ENCODE data around the gene SGSH.
"Not testable (repeated sequence)": the region's sequence is repeated elsewhere in the genome, so short reads cannot be mapped to it uniquely, and the experiment has no call there.

The SGSH gene

DNA sequence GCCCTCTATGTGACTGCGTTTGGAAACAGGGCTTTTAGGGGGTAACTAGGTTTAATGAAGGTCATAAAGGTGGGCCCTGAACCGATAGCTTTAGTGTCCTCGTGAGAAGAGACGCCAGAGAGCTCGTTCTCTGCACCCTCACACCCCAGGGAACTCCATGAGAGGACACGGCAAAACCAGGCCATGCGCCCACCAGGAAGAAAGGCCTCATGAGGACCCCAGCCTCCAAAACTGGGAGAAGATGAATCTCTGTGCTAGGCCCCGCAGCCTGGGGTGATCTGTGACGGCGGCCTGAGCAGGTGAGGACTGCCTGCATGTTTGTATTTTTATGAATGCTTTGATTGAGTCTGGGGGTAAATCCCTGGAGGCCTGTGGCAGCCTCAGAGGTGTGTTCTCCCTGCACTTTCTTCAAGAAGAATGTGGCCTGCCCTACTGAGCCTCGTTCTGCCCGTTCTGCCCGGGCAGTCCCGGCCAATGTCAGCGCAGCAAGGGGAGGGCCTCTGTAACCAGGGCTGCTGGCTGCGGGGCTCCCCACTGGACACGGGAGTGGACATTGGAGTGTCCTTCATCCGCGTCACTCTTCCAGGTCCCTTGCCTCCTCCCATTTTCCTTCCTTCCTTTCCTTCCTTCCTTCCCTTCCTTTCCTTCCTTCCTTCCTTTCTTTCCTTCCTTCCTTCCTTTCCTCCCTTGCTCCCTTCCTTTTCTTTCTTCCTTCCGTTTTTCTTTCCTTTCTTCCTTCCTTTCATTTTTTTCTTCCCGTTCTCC, 33.7 kb upstream of the SGSH start:
- no peak for DNase-seq (ENCODE audit: low read depth)

DNA sequence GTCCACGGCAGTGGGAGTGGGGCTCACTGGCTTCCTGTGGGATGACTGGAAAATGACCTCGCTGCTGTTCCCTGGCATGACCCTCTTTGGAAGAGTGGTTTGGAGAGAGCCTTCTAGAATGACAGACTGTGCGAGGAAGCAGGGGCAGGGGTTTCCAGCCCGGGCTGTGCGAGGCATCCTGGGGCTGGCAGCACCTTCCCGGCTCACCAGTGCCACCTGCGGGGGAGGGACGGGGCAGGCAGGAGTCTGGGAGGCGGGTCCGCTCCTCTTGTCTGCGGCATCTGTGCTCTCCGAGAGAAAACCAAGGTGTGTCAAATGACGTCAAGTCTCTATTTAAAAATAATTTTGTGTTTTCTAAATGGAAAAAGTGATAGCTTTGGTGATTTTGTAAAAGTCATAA, 32.7 kb upstream of the SGSH start:
- DNase-seq (ENCODE audit: low read depth) = peak; percentile 83

DNA sequence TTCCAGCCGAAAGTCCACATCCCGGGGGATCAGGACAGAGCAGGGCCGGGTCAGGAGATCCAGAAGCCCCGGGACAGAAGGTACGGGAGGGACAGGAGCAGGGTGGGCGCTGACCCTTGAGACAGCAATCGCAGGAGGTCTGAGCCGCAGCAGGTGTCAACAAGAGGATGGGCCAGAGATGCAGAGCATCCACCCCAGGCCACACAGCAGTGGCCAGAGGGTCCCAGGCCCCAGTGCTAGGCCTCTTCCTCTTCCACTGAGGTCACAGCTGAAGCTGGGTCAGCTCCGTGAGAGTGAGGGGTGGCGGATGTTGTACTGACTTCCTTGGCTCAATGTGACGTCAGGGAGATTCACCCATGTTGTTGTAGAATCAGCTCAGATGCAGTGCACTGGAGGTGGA, 31.8 kb upstream of the SGSH start:
- no peak for DNase-seq (ENCODE audit: low read depth)

DNA sequence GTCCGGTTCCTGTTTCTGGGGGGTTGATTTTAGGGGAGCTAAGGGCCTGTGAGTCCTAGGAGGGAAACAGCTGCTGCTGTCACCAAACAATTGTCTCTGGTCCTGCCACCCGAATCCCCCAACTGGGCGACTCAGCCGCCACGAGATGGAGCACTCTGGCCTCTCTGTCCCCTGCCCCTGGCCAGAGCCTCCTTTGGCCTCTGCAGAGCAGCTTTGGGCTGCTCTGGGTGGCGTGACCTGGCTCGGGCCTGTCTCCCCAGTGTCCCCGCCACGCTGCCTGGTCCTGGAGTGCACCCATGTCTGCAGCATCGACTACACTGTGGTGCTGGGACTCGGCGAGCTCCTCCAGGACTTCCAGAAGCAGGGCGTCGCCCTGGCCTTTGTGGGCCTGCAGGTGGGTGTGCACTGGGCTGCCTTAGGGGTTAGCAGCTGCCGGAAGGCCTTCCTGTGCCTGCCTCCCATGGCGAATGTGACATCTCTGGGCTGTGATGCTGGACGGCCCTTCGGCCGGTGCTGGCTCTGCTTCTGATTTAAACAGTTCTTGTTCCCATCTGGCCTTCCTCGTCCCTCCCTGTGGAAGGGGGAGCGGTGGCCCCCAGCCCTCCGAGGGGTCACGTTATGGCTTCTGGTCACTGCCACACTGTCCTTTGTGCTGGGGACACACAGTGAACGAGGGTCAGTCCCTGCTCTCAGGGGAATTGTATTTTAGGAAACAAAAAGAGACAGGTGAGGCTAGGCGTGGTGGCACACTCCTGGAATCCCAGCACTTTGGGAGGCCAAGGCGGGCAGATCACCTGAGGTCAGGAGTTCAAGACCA, 29.0 kb upstream of the SGSH start:
- DNase-seq (ENCODE audit: low read depth) = no peak

DNA sequence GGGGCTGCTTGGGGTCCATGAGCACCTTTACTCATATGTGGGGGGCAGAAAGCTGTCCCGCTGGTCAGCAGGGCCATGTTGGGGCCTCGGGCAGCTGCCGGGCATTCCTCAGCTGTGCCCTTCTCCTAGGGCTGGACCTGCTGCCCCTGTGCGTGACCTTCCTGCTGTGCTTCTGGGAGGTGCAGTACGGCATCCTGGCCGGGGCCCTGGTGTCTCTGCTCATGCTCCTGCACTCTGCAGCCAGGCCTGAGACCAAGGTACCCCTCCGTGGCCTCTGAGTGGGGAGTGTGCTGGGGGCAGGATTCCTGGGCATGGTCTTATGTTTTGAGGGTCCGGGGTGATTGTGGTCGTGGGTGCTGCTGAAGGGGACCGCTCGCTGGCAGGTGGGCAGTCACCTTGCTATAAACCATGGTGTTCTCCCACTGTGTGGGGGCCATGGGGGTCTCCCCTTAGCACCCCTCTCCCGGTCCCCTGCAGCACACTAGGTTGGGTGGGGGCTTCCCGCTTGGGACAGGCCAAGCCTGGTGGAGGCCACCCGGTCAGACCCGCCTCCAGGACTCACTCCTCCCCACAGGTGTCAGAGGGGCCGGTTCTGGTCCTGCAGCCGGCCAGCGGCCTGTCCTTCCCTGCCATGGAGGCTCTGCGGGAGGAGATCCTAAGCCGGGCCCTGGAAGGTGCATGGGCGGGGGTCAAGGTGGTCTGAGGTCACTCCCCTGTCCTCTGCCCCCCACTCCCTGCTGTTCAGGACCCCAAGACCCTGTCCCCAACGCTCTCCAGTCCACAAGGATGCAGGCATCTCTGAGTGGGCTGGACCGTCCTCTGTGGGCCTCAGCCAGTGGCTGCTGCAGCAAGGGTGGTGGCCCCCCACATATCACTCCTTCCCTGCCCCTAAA, 28.1 kb upstream of the SGSH start:
- no peak for DNase-seq (ENCODE audit: low read depth)

DNA sequence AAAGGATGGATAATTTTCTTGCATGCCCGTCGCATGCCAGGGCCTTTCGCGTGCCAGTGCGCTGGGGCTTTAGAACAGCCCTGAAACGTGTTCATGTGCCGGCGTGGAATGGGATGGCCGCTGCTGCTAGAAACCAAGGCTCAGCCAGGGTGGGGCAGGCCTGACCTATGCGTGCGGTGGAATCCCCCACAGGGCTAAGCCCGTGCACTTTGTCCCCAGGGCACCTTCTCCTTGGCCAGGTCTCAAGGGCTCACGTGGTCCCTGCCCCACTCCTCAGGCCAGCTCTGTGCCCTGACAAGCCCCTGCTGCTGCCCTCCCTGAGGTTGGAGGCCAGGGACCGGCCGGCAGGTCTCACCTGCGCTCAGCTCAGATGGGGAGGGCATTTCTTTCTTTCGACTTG, 27.4 kb upstream of the SGSH start:
- DNase-seq (ENCODE audit: low read depth) = no peak

DNA sequence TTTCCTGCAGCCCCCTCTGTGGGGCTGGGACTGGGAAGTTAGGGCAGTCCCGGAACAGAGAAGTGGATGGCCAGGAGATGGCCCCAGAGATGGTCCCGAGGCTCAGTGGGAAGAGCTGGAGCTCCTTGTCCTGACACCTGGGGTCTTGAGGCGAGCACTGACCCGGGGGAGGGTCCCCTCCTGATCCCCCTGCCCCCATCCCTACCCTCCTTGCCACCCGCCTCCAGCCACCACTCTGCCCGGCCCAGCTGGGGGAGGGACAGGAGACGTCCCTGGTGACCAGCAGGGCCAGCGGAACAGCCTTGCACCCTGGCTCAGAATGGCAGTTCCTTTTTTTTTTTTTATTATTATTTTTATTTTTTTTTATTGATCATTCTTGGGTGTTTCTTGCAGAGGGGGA, 26.6 kb upstream of the SGSH start:
- DNase-seq (ENCODE audit: low read depth) = no peak

DNA sequence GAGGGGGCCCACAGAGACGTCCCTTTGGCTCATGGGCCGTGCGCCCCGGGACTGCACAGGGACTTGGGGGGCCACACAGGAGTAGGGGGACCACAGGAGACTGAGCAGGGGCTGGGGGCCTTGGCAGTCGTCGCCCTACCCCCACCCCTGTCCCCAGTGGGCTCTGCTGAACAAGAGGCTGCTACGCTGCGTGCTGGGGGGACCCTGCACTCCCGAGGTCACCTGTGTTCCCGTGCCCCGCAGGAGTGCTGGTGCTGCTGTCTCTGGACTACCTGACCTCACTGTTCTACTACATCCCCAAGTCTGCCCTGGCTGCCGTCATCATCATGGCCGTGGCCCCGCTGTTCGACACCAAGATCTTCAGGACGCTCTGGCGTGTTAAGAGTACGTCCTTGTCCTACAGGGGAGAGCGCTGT, 26.1 kb upstream of the SGSH start:
- no peak for DNase-seq (ENCODE audit: low read depth)

DNA sequence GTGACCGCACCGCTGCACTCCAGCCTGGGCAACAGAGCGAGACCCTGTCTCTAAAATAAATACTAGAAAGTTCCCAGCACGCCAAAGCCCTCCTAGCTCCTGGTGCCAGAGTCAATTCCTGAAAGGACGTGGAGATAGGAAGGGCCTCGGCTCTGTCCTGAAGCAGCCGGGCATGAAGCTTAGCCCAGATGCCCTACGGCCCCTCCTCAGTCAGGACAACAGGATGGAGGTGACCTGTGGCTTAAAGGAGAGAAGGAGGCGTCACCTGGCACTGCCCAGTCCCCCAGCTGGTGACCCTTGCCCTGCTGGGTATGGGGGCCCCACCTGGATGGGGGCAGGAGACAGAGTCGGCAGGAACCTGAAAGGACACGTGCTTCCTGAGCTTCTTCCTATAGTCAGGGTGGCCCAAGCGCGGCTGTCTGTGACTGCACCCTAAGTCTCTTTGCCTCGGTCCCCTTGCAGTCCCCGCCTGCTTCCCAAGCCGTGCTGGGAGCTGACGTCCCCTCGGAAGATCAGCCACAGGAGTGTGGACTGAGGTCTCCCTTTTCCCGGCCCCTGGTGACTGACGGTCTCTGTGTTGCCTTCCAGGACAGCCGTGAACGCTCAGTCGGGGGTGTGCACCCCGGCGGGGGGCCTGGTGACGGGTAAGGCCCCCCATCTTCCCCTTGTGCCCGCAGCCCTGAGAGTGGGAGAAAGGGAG, 25.6 kb upstream of the SGSH start:
- DNase-seq (ENCODE audit: low read depth) = no peak

DNA sequence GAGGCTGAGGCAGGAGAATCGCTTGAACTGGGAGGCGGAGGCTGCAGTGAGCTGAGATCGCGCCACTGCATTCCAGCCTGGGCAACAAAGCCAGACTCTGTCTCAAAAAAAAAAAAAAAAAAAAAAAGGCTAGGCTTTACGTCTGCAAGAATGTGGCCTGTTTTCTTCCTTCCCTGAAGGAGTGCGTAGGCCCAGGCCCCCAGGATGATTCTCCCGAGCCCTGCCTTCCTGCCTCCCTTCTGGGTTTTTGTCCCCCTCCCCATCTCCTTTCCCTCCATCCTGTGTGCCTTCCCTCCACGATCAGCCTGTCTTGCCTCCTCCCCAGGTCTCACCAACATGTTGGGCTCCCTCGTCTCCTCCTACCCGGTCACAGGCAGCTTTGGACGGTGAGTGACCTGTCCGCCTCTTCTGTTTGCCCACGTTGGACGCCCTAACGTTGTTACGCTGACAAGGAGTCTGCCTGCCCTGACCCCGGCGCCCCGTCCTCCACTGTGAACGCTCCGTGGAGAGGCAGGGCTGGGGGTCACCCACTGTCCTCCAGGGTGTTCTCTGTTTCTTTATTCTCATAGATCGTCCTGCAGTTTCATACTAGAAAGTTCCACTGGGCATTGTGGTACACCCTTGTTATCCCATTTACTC, 24.9 kb upstream of the SGSH start:
- DNase-seq (ENCODE audit: low read depth) = no peak

DNA sequence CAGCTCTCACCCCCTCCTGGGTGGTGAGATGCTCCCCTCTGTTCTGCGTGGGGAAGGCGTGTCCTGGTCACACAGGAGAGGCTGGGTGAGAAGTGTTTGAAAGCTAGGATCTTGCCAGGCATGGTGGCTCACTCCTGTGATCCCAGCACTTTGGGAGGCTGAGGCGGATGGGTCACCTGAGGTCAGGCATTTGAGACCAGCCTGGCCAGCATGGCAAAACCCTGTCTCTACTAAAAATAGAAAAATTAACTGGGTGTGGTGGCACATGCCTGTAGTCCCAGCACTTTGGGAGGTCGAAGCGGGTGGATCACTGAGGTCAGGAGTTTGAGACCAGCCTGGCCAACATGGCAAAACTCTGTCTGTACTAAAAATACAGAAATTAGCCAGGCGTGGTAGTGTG, 24.3 kb upstream of the SGSH start:
- not testable (repeated sequence) for DNase-seq (ENCODE audit: low read depth)

DNA sequence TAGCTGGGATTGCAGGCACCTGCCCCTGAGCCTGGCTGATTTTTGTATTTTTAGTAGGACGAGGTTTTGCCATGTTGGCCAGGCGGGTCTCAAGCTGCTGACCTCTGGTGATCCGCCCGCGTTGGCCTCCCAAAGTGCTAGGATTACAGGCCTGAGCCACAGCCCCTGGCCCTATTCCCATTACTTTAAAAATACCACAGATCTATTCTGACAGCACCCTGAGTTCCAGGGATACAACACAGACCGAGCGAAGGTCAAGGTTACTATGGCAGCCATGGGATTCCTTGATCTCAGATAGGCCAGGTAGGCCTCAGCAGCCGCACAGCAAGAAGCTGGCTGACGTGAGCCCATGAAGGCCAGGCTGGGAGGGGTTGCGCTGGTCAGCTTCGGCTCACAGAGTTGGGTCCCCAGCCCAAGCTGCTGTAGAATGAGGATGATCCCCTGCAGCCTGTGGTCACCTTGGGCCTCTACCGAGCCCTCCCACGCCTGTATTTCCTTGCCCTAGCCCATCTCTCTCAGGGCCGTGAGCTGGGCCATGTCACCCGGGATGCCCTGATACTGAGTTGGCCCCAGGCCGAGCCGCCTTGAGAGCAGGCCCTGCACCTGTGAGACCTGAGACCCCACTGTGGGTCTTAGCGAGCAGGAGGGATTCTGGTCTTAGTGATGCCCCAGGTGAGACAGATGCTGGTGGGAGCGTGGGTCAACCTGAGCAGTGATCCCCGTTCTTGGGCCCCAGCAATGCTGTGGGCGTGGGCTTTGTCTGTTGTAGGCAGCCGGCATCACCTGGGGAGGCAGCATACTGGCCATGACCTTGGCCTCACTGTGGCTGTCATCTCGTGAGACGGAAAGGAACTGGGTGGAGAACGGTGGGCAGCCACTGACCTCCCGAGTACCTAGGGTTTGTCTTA, 23.6 kb upstream of the SGSH start:
- no peak for DNase-seq (ENCODE audit: low read depth)

DNA sequence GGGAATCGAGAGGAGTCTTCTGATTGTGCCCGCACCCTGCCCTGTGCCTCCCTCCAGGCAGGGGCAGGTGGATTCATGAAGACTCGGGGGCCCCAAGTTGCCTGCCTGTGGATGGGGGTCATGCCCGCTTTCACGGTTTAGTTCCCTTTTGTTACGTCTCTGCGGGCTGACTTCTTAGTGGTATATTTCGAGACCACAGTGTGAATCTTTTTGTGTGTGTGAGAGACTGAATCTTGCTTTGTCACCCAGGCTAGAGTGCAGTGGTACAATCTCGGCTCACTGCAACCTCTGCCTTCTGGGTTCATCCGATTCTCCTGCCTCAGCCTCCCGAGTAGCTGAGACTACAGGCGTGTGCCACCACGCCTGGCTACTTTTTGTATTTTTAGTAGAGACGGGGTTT, 22.4 kb upstream of the SGSH start:
- DNase-seq (ENCODE audit: low read depth) = no peak

DNA sequence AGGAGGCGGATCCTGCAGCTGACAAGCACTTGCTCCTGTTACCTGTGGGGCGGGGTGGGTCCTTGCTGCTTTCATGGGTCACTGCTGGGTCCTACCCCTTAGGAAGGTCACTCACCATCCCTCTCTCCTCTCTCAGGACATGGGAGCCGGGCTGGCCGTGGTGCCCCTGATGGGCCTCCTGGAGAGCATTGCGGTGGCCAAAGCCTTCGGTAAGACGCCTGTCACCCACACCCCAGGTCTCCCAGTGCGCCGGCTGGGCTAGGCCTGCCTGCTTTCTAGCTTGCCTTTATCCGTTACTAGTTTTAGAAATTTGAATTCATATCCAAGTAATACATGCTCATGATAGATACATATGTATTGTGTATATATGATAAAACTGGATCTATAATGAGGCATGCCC, 17.3 kb upstream of the SGSH start:
- no peak for DNase-seq (ENCODE audit: low read depth)

DNA sequence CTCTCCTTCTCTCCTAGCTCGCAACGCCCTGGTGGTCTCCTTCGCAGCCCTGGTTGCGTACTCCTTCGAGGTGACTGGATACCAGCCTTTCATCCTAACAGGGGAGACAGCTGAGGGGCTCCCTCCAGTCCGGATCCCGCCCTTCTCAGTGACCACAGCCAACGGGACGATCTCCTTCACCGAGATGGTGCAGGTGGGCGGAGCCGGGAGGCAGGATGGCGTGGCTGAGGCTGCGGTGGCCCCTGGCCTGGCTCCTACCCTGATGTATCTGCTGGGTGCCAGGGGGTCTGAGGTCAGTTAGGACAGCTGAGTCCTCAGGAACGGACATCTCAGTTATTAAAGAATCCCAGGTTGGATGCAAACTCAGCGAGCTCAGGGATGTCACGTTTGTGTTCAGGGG, 16.8 kb upstream of the SGSH start:
- no peak for DNase-seq (ENCODE audit: low read depth)

DNA sequence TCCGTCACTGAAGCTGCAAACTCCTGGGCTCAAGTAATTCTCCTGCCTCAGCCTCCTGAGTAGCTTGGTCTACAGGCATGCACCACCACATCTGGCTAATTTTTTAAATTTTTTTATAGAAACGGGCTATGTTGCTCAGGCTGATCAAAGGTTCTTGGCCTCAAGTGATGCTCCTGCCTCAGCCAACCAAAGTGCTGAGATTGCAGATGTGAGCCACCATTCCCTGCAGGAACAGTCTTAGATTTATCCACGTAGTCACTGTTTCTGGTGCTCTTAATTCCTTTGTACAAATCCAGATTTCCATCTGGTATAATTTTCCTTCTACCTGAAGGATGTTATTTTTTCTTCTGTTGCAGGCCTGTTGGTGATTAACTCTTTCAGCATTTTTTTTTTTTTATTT, 13.1 kb upstream of the SGSH start:
- DNase-seq (ENCODE audit: low read depth) = no peak

DNA sequence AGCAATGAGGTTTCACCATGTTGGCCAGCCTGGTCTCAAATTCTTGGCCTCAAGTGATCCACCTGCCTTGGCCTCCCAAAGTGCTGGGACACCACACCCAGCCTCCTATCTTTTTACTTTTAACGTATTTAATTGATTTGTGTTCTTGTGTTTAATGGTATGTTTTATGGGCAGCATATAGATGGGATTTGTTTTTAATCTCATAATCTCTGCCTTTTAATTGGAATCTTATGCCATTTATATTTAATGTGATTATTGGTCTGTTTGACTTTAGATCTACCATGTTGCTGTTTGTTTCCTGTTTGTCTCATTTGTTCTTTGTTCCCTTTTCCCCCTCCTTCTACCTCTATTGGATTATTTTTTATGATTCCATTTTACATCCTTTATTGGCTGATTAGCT, 12.3 kb upstream of the SGSH start:
- DNase-seq (ENCODE audit: low read depth) = no peak

DNA sequence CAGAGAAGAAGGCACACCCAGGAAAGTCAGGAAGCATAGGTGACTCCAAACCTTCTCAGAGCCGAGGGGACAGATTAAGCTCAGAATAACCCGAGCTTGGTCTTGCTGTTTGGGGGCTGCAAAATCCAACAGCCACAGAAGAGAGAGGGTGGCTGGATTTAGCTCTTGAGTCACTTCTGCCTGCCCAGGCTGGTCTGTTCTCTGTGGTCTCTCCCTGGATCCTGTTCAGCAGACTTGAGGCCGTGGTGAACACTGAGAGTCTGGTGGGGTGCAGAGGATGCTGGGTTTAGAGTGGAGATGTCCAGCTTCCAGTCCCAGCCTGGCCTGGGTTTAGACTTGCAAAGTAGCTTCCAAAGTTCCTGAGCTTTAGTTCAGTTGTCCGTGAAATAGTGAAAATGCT, 8.9 kb upstream of the SGSH start:
- DNase-seq (ENCODE audit: low read depth) = no peak

DNA sequence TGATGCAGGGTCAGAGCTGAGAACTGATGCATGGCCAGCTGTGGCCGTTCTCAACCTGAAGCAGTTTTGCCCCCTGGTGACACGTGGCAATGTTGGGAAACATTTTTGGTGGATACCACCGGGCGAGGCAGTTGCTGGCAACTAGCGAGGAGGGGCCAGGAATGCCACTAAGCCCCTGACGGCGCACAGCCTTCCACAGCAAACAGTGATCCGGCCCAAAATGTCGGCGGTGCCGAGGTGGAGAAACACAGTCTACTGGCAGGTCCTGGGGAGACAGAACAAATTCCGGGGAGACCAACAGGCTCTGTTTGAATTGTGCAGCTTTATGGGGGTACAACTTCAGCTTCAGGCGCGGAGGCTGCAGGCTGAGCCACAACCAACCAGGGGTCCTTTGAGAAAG, 8.3 kb upstream of the SGSH start:
- DNase-seq (ENCODE audit: low read depth) = no peak

DNA sequence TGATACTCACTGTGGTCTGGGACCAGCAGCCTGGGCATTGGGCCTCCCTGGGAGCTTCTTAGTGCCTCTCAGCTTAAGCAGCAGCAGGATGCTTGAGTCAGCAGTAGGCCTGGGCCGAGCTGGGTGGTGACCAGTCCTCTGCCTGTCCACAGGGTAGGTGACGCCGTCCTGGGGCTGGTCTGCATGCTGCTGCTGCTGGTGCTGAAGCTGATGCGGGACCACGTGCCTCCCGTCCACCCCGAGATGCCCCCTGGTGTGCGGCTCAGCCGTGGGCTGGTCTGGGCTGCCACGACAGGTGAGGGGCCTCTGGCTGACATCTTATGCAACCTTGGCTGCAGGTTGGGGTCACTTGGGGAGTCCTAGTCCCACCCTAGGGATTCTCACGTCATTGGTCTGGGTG, 7.5 kb upstream of the SGSH start:
- DNase-seq (ENCODE audit: low read depth) = no peak

Measured in T follicular helper cell (primary cell).